ENCODE data around the gene MXD3.
"Not testable (repeated sequence)": the region's sequence is repeated elsewhere in the genome, so short reads cannot be mapped to it uniquely, and the experiment has no call there.

The MXD3 gene

GRCh38 chr5:177343000-177343399, 31.3 kb upstream of the MXD3 start:
- not testable (repeated sequence) for DNase-seq

GRCh38 chr5:177339107-177339638, 27.5 kb upstream of the MXD3 start:
- no peak for DNase-seq

- no peak for DNase-seq
These were observed 26.8 kb upstream of the MXD3 start for GRCh38 chr5:177338251-177339106.

- no peak for DNase-seq
These were observed 25.2 kb upstream of the MXD3 start for GRCh38 chr5:177336603-177337494.

- DNase-seq, result no peak
These were observed 24.4 kb upstream of the MXD3 start for GRCh38 chr5:177336112-177336511.

GRCh38 chr5:177335701-177336065, 24.0 kb upstream of the MXD3 start:
- DNase-seq, result no peak

GRCh38 chr5:177334781-177335700, 23.3 kb upstream of the MXD3 start:
- DNase-seq, result no peak

- DNase-seq, result no peak
These were observed 22.5 kb upstream of the MXD3 start for GRCh38 chr5:177334155-177334551.

- DNase-seq, result no peak
These were observed 21.9 kb upstream of the MXD3 start for GRCh38 chr5:177333420-177334154.

- DNase-seq, result no peak
These were observed 21.2 kb upstream of the MXD3 start for GRCh38 chr5:177332896-177333260.

- no peak for DNase-seq
These were observed 20.6 kb upstream of the MXD3 start for GRCh38 chr5:177332031-177332895.

- no peak for DNase-seq
These were observed 19.5 kb upstream of the MXD3 start for GRCh38 chr5:177330991-177331842.

- no peak for DNase-seq
These were observed 18.2 kb upstream of the MXD3 start for GRCh38 chr5:177329883-177330282.

GRCh38 chr5:177328545-177329231, 17.0 kb upstream of the MXD3 start:
- no peak for DNase-seq

GRCh38 chr5:177327539-177328522, 16.1 kb upstream of the MXD3 start:
- DNase-seq, result no peak

GRCh38 chr5:177325868-177326381, 14.2 kb upstream of the MXD3 start:
- no peak for DNase-seq

GRCh38 chr5:177320879-177321278, 9.2 kb upstream of the MXD3 start:
- DNase-seq, result no peak

Data from left hindlimb (tissue), 1 donor.